AG04449 (cell line): ENCODE results near the gene AK8.

ENCODE experiments used
- CTCF ChIA-PET: fragments of 350-600 bp; formaldehyde crosslinking; extraction: SDS; loops from one replicate; lab custom pipeline; 2021; ENCODE audit warnings: antibody characterized with exemption; lab: Yijun Ruan, JAX
- POLR2A ChIA-PET: fragments of 400-600, 350-600 bp; formaldehyde crosslinking; extraction: SDS; loops from one replicate; lab custom pipeline; 2020; ENCODE audit warnings: antibody characterized with exemption, inconsistent platforms; lab: Yijun Ruan, JAX
- DNase-seq: peaks from one replicate; pipeline ENCODE4 v3.0.0-alpha.2; 2010; ENCODE audit warnings: low read depth, low spot score
- H3K4me3 ChIP-seq: 2 replicates; pipeline ENCODE4 v1.5.1; 2011; ENCODE audit warnings: low read depth, mild to moderate bottlenecking, control low read depth, low read length
- CTCF ChIP-seq: IDR thresholded peaks from one replicate; pipeline ENCODE4 v1.5.1; 2011; ENCODE audit warnings: mild to moderate bottlenecking, moderate library complexity, low read length, control low read depth, inconsistent platforms; ENCODE audit not compliant: insufficient read depth; ENCODE audit errors: missing control alignments

Gene AK8

DNA sequence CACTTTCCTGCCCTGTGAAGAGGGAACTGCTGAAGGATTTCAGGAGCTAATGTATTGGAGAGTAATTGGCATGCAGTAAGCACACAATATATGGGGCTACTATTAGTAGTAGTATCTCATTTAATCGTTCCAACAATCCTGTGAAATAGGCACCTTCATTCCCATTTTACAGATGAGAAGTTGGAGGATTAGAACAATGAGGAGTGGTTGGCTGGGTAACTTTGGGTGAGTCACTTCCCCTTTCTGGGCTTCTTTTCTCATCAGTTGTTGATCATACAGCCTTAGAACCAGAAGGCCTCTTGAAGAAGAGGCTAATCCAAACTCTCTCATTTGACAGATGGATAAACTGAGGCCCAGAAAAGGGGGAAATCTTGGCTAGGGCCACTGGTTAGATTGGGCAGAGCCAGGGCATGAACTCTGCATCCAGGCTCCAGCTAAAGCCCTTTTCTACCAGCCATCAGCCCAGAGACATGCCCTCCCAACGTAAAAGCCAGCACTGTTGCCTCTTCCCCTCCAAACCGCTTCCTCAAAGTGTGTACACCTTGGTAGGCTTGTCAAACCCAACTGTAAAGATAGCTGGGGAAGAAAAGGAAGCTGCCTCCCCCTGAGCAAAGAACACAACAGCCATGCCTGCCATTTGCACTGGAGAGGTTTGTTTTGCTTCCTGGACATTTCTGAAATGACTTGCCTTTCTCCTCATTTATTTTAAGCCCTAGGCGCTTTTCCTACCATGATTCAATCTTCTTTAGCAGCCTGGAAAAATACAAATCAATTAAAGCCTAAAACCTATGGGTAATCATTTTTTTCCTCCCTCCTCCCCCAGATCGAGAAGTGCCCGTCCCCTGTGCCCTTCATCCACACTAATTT, 1.6 kb upstream of the AK8 start:
- DNase-seq: no peak
- ChIA-PET POLR2A (interaction anchor here (0.6 kb wide), 1 partner anchor 480 kb away, joined by 3 read pairs; no protein-coding TSS in a partner anchor), CTCF (interaction anchor here (1.1 to 4.5 kb wide), 3 partner anchors 14 to 21 kb away, joined by 3 to 32 read pairs (median 8); no protein-coding TSS in a partner anchor)
- no peak for TF ChIP-seq CTCF
- H3K4me3 ChIP-seq: peak overlapping the region; percentile 94; the same call in 1 of the 2 replicates

DNA sequence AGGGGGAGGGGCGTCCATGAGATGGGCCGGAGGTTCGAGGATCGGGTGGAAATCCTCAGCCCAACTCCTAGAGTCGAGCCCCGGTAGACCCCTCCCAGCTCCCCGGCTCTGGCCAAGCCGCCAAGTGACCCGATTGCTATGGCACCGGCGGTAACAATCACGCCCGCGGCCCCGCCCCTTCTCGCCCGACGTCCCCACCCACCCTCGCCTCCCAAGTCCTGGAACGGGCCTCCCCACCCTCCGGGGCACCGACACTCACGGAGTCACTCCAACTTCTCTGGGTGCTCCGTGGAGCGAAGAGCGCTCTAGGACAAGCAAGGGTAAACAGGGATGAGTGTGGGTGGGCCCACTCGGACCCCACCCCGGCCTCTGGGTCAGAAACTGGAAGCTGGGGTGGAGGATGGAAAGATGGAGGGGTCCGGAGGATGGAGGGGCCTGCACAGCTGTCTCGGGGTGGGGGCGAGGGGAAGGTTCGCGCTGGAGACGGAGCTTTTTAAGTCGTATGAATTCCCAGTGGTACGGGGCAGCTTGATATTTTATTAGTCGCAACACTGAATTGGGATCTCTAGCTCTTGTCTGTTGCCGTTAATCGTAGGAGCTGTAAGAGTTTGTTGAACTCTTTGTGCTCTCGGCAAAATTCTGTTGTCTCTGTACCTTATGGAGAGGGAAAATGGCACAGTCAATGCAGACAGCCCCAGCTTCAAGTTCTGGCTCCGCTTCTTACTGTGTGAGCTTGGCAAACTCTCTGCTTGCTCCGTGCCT, 792 bp upstream of the AK8 start, which contains the start of gene SPACA9:
TSS of gene SPACA9 (plus strand) at position 204 of the 762 bp plus-strand sequence. CDS start 5,050 bp downstream, outside the sequence.
- DNase-seq: no peak
- ChIA-PET POLR2A (interaction anchor here (0.6 to 0.7 kb wide), 2 partner anchors 10 to 479 kb away, joined by 3 read pairs; no protein-coding TSS in a partner anchor), CTCF (interaction anchor here (1.1 to 4.5 kb wide), 3 partner anchors 14 to 22 kb away, joined by 3 to 32 read pairs (median 8); no protein-coding TSS in a partner anchor)
- H3K4me3 ChIP-seq: peak within 1 kb of the TSS; percentile 94
- TF ChIP-seq CTCF: no peak

DNA sequence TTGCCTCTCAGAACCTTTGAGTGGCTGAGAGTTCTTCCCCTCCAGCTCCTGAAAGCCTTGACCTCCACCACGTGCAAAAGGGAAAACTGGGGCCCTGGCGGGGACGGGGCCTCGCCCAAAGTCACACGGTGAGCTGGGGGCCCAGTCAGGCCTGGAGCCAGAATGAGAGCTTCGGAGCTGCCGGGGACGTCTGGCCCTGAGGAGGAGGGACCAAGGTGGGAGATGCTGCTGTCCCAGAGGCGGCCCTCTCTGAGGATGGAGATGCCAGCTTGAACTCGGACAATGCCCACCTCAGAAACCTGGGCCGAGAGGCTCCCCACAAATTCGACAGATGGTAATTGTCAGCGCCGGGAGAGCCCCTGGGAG, 643 bp downstream of the AK8 start:
- CTCF ChIA-PET: interaction anchor here (0.6 to 1.4 kb wide), 4 partner anchors 10 to 606 kb away, joined by 3 to 5 read pairs (median 3); no protein-coding TSS in a partner anchor
- TF ChIP-seq CTCF: no peak
- H3K4me3 ChIP-seq: peak overlapping the region; percentile 94
- DNase-seq: no peak
- POLR2A ChIA-PET: interaction anchor here (0.7 kb wide), 1 partner anchor 39 kb away, joined by 3 read pairs; no protein-coding TSS in a partner anchor

- CTCF ChIA-PET: interaction anchor here (1.3 to 1.4 kb wide), 2 partner anchors 9 to 26 kb away, joined by 3 to 5 read pairs; no protein-coding TSS in a partner anchor
- POLR2A ChIA-PET: interaction anchor here (0.7 kb wide), 1 partner anchor 39 kb away, joined by 3 read pairs; no protein-coding TSS in a partner anchor
- H3K4me3 ChIP-seq: no peak overlapping the region
- no peak for TF ChIP-seq CTCF
- no peak for DNase-seq
These were observed 1.2 kb downstream of the AK8 start for GRCh38 chr9:132876849-132877248.

- no peak for TF ChIP-seq CTCF
- ChIA-PET POLR2A (no interaction called here), CTCF (interaction anchor here (1.3 kb wide), 1 partner anchor 23 kb away, joined by 3 read pairs; no protein-coding TSS in a partner anchor)
- no peak overlapping the region for H3K4me3 ChIP-seq
- no peak for DNase-seq
These were observed 2.9 kb downstream of the AK8 start for GRCh38 chr9:132875159-132875558.
